Mucosa of rectum (tissue), 2 donors: ENCODE measurements around the gene PCDHGA10.

ENCODE experiments used
- H3K27ac ChIP-seq, 2 donors: one replicate each; pipeline ENCODE4 v1.7.0; 2013; ENCODE audit warnings: inconsistent platforms in 2 of 2, low read depth in 2 of 2, low read length in 2 of 2
- H3K27me3 ChIP-seq, 2 donors: one replicate each; pipeline ENCODE4 v1.7.0; 2013; ENCODE audit warnings: low read length in 2 of 2; ENCODE audit not compliant: control insufficient read depth in 2 of 2, insufficient read depth in 2 of 2
- H3K36me3 ChIP-seq, 2 donors: one replicate each; pipeline ENCODE4 v1.7.0; 2013; ENCODE audit warnings: low read length in 2 of 2; ENCODE audit not compliant: control insufficient read depth in 2 of 2, insufficient read depth in 2 of 2
- H3K4me1 ChIP-seq, 2 donors: one replicate each; pipeline ENCODE4 v1.7.0; 2013; ENCODE audit warnings: low read length in 2 of 2, mild to moderate bottlenecking in 1 of 2; ENCODE audit not compliant: control insufficient read depth in 2 of 2, insufficient read depth in 2 of 2
- H3K4me3 ChIP-seq, 2 donors: one replicate each; pipeline ENCODE4 v1.7.0; 2013; ENCODE audit warnings: low read length in 2 of 2
- H3K9ac ChIP-seq, 2 donors: one replicate each; pipeline ENCODE4 v1.7.0; 2013; ENCODE audit warnings: low read length in 2 of 2, low read depth in 1 of 2, mild to moderate bottlenecking in 1 of 2
- H3K9me3 ChIP-seq, 2 donors: one replicate each; pipeline ENCODE4 v1.7.0; 2013; ENCODE audit warnings: low read length in 2 of 2; ENCODE audit not compliant: control insufficient read depth in 2 of 2
- donor health status: healthy.
- donor health status: Normal muscosa, but diverticular disease.

PCDHGA10 gene

GRCh38 chr5:141441571-141442170 lies 28.9 kb downstream of the PCDHGA10 start:
- H3K4me1 ChIP-seq: no peaks in the 10 kb centered on the region
- no peaks in the 10 kb centered on the region for H3K27me3 ChIP-seq
- no peak overlapping the region for H3K9ac ChIP-seq
- no peaks in the 10 kb centered on the region for H3K36me3 ChIP-seq
- H3K27ac ChIP-seq: no peak overlapping the region
- no peak overlapping the region for H3K4me3 ChIP-seq
- peaks cover 10 to 16% of the 10 kb centered on the region in 2 donors for H3K9me3 ChIP-seq

- H3K36me3 ChIP-seq: no peaks in the 10 kb centered on the region
- no peak overlapping the region for H3K27ac ChIP-seq
- H3K27me3 ChIP-seq: no peaks in the 10 kb centered on the region
- H3K4me1 ChIP-seq: no peaks in the 10 kb centered on the region
- H3K4me3 ChIP-seq: no peak overlapping the region
- H3K9me3 ChIP-seq: peaks cover 0 to 1% of the 10 kb centered on the region in 2 donors
- no peak overlapping the region for H3K9ac ChIP-seq
These were observed 52.6 kb downstream of the PCDHGA10 start for GRCh38 chr5:141465351-141465750.
